ENCODE results near the gene DDX28. TPM values are rescaled to one million over a fixed set of nuclear protein-coding genes. Genes with fewer than 3 reads are reported as not detected.

DDX28 gene
- total and polyA plus RNA-seq, 2 experiments from 2014 or later, result 12.2 to 23.8 TPM

DNA sequence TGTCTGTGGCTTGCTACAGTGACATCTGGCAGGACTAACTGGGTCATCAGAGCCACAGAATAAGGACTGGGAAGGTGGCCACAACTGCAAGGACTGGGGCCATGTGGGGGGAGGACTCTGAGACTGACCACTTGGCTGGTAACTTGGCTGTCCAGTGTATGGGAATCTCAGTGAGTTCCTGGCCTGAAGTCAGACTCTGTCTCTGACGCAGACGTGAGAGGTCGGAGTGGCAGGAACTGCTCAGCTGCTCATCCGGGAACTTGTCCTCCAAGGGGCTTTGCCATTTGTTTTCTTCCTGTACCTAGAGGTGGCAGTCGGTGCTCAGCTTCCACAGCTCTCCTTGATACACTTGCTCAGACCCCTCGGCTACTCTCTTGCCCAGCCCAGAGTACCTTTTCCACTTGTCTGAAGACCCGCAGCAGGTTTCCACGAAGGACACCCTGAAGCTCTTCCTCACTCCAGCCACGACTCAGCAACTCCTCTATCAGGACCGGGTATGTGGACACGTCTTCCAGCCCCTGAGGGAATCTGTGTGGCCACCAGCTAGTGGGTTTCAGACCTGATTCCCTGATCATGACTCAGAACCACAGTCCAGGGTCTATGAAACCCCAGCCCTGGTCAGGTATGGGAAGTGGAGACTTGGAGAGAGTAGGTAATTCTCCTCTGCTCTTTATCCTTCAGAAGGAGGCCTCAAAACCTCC is 35.4 kb downstream of the DDX28 start:
- no peak overlapping the region for H2AFZ ChIP-seq

More for the DNA sequence above, 35.4 kb downstream of the DDX28 start:
- H3K4me1 ChIP-seq (ENCODE audit: insufficient read depth), result no peaks in the 10 kb centered on the region
- ATAC-seq, result no peak
- no peak overlapping the region for H3K4me3 ChIP-seq
- DNase-seq (ENCODE audit: low spot score), result no peak
- no peak overlapping the region for H3K27ac Mint-ChIP-seq
- H3K27me3 Mint-ChIP-seq (ENCODE audit: insufficient read depth, low read depth, poor library complexity), result peaks cover 22% of the 10 kb centered on the region
- no peaks in the 10 kb centered on the region for H3K36me3 ChIP-seq (ENCODE audit: insufficient read depth)
- no peak overlapping the region for H3K27ac ChIP-seq (ENCODE audit: low read depth)
- no peaks in the 10 kb centered on the region for H4K20me1 ChIP-seq (replicated peaks; ENCODE audit: insufficient read depth)
- no peak overlapping the region for H3K4me3 Mint-ChIP-seq
- H3K4me1 Mint-ChIP-seq, result peaks cover 8% of the 10 kb centered on the region; the same call in 1 of the 3 replicates
- peaks cover 9% of the 10 kb centered on the region for H3K9me3 Mint-ChIP-seq
- no peaks in the 10 kb centered on the region for H3K36me3 Mint-ChIP-seq (ENCODE audit: low read depth)
- H3F3A ChIP-seq (replicated peaks; ENCODE audit: low read depth), result no peaks in the 10 kb centered on the region
- peaks cover 3% of the 10 kb centered on the region; the same call in 1 of the 2 replicates for H3K9me2 ChIP-seq (ENCODE audit: insufficient read depth)
- no peak for TF ChIP-seq ZNF462 (CRISPR knock-in tag; IDR thresholded peaks at IDR 0.05)
- H3K79me2 ChIP-seq (replicated peaks; ENCODE audit: insufficient read depth), result no peaks in the 10 kb centered on the region
- H3K27me3 ChIP-seq (ENCODE audit: insufficient read depth), result peaks cover 3% of the 10 kb centered on the region; the same call in 1 of the 2 replicates
- H3K4me2 ChIP-seq, result no peak overlapping the region

Measured in GM23338 (cell line).